SK-N-SH treated with all-trans-retinoic acid at 6 μM for 48 hours (cell line): ENCODE results near the gene CACNB3.

ENCODE experiments used
- ATAC-seq: fragments of 200-7000 bp; cut with Tn5 transposase; 3 replicates; pipeline ENCODE4 v1.9.1; 2020; ENCODE audit warnings: mild to moderate bottlenecking, moderate library complexity
- ARNTL ChIP-seq: fragments of 450-650 bp; formaldehyde crosslinking; IDR thresholded peaks from 2 replicates; pipeline ENCODE4 v1.5.0; 2020; ENCODE audit warnings: low read depth, mild to moderate bottlenecking, moderate library complexity, borderline replicate concordance
- CSDC2 ChIP-seq: fragments of 250-450 bp; sonication (Bioruptor Pico); IDR thresholded peaks from 2 replicates; pipeline ENCODE4 v1.5.0; 2020; ENCODE audit warnings: mild to moderate bottlenecking, moderate library complexity
- ESRRG ChIP-seq: fragments of 250-450 bp; sonication (Bioruptor Pico); IDR thresholded peaks from 2 replicates; pipeline ENCODE4 v1.6.1; 2021; ENCODE audit warnings: mild to moderate bottlenecking
- GLIS3 ChIP-seq: fragments of 250-450 bp; sonication (Bioruptor Pico); IDR thresholded peaks from 2 replicates; pipeline ENCODE4 v1.5.0; 2020; ENCODE audit warnings: mild to moderate bottlenecking, moderate library complexity
- ISL1 ChIP-seq: fragments of 250-450 bp; sonication (Bioruptor Pico); IDR thresholded peaks from 2 replicates; pipeline ENCODE4 v2.1.2; 2022; ENCODE audit warnings: mild to moderate bottlenecking, moderate library complexity
- PPARA ChIP-seq: fragments of 250-450 bp; sonication (Bioruptor Pico); IDR thresholded peaks from 2 replicates; pipeline ENCODE4 v1.5.0; 2020; ENCODE audit warnings: mild to moderate bottlenecking, borderline replicate concordance
- SNAI2 ChIP-seq: fragments of 250-450 bp; sonication (Bioruptor Pico); IDR thresholded peaks from 2 replicates; pipeline ENCODE4 v1.5.0; 2020; ENCODE audit warnings: mild to moderate bottlenecking, moderate library complexity
- TOX ChIP-seq: fragments of 250-450 bp; sonication (Bioruptor Pico); IDR thresholded peaks from 2 replicates; pipeline ENCODE4 v1.8.0; 2021; ENCODE audit warnings: mild to moderate bottlenecking, moderate library complexity, borderline replicate concordance
- ZFP3 ChIP-seq: fragments of 250-450 bp; sonication (Bioruptor Pico); IDR thresholded peaks from 2 replicates; pipeline ENCODE4 v1.5.0; 2020; ENCODE audit warnings: mild to moderate bottlenecking, moderate library complexity
- ZNF565 ChIP-seq: fragments of 450-650 bp; formaldehyde crosslinking; conservative IDR thresholded peaks from 2 replicates; pipeline ENCODE4 v1.5.0; 2020; ENCODE audit warnings: low read depth, mild to moderate bottlenecking, moderate library complexity
- ZNF70 ChIP-seq: fragments of 450-650 bp; formaldehyde crosslinking; IDR thresholded peaks from 2 replicates; pipeline ENCODE4 v1.5.0; 2020; ENCODE audit warnings: mild to moderate bottlenecking, moderate library complexity
- ZNF8 ChIP-seq: fragments of 450-650 bp; formaldehyde crosslinking; IDR thresholded peaks from 2 replicates; pipeline ENCODE4 v1.5.0; 2020; ENCODE audit warnings: mild to moderate bottlenecking, moderate library complexity
- TF ChIP-seq, protein P1 (sequence below): fragments of 250-450 bp; sonication (Bioruptor Pico); IDR thresholded peaks from 2 replicates; pipeline ENCODE4 v1.5.0; 2020; ENCODE audit warnings: mild to moderate bottlenecking, moderate library complexity
- TF ChIP-seq, protein P2 (sequence below): fragments of 250-450 bp; sonication (Bioruptor Pico); IDR thresholded peaks from 2 replicates; pipeline ENCODE4 v1.5.1; 2020; ENCODE audit warnings: low read depth, mild to moderate bottlenecking, moderate library complexity

CACNB3 gene

DNA sequence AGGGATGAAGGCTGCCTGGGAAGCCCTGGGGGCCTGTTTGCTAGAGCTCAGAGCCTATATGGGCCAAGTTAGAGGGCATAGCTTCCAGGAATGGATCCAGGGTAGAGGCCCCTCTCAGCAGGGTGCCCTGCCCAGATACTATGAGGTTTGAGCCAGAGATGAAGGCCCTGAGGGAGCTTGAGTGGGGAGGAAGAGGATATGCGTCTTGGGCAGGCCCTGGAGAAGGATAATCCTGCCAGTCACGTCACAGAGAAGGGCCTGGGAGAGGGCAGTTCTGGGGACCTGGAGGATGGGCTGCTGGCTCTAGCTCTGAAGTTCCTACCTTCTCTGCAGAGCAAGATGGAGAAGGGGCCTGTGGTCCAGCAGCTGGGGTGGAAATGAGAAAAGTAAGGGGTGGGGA is 5.9 kb upstream of the CACNB3 start:
- no peak for TF ChIP-seq ISL1 (CRISPR knock-in tag)
- no peak for TF ChIP-seq ARNTL (CRISPR knock-in tag)
- no peak for TF ChIP-seq ZNF8 (CRISPR knock-in tag)
- no peak for TF ChIP-seq GLIS3
- TF ChIP-seq, protein P1, sequence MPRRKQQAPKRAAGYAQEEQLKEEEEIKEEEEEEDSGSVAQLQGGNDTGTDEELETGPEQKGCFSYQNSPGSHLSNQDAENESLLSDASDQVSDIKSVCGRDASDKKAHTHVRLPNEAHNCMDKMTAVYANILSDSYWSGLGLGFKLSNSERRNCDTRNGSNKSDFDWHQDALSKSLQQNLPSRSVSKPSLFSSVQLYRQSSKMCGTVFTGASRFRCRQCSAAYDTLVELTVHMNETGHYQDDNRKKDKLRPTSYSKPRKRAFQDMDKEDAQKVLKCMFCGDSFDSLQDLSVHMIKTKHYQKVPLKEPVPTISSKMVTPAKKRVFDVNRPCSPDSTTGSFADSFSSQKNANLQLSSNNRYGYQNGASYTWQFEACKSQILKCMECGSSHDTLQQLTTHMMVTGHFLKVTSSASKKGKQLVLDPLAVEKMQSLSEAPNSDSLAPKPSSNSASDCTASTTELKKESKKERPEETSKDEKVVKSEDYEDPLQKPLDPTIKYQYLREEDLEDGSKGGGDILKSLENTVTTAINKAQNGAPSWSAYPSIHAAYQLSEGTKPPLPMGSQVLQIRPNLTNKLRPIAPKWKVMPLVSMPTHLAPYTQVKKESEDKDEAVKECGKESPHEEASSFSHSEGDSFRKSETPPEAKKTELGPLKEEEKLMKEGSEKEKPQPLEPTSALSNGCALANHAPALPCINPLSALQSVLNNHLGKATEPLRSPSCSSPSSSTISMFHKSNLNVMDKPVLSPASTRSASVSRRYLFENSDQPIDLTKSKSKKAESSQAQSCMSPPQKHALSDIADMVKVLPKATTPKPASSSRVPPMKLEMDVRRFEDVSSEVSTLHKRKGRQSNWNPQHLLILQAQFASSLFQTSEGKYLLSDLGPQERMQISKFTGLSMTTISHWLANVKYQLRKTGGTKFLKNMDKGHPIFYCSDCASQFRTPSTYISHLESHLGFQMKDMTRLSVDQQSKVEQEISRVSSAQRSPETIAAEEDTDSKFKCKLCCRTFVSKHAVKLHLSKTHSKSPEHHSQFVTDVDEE (CRISPR knock-in tag), result no peak
- no peak for TF ChIP-seq TOX (CRISPR knock-in tag)
- TF ChIP-seq ZFP3 (CRISPR knock-in tag), result no peak
- no peak for TF ChIP-seq PPARA (CRISPR knock-in tag)
- no peak for ATAC-seq

DNA sequence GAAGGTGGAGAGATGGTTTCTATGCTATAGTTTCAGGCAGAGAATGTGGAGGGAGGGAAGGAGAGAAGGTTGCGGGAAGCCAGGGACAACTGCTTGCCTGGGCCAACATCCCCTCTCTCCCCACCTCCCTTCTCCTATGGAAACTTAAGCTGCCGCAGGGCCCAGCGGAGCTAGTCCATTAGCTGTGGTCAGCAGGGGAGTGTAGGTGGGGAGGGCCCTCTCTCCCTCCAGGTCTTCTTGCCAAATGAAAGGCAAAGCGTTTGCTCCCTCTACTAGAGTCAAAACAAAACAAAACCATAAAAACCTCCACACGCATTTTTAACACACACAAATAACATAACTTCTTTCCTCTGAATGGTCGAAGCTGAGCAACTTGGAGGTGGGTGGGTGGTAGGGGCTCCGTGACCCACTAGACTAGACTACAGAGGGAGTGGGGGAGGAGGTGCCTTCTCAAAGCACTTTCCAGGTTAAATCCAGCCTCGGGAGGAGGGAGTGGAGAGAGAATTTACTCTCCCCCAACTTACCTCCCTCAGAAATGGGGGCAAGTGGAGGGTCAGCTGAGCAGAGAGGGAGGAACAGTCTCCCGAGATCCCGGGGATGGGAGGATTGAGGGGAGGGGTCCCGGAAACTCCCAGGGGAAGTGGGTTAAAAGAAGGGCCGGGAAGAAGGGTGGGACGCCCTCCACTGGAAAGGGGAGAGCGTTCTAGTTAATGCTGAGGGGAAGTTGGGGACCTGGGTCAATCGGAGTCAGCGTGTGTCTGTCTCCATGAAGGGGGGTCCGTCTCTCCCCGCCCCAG is 4.6 kb upstream of the CACNB3 start:
- ATAC-seq, result no peak
- TF ChIP-seq ESRRG (CRISPR knock-in tag), result no peak
- TF ChIP-seq, protein P1 (CRISPR knock-in tag), result no peak
- TF ChIP-seq, protein P2, sequence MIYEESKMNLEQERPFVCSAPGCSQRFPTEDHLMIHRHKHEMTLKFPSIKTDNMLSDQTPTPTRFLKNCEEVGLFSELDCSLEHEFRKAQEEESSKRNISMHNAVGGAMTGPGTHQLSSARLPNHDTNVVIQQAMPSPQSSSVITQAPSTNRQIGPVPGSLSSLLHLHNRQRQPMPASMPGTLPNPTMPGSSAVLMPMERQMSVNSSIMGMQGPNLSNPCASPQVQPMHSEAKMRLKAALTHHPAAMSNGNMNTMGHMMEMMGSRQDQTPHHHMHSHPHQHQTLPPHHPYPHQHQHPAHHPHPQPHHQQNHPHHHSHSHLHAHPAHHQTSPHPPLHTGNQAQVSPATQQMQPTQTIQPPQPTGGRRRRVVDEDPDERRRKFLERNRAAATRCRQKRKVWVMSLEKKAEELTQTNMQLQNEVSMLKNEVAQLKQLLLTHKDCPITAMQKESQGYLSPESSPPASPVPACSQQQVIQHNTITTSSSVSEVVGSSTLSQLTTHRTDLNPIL (CRISPR knock-in tag), result no peak
- TF ChIP-seq ARNTL (CRISPR knock-in tag), result no peak
- no peak for TF ChIP-seq CSDC2

DNA sequence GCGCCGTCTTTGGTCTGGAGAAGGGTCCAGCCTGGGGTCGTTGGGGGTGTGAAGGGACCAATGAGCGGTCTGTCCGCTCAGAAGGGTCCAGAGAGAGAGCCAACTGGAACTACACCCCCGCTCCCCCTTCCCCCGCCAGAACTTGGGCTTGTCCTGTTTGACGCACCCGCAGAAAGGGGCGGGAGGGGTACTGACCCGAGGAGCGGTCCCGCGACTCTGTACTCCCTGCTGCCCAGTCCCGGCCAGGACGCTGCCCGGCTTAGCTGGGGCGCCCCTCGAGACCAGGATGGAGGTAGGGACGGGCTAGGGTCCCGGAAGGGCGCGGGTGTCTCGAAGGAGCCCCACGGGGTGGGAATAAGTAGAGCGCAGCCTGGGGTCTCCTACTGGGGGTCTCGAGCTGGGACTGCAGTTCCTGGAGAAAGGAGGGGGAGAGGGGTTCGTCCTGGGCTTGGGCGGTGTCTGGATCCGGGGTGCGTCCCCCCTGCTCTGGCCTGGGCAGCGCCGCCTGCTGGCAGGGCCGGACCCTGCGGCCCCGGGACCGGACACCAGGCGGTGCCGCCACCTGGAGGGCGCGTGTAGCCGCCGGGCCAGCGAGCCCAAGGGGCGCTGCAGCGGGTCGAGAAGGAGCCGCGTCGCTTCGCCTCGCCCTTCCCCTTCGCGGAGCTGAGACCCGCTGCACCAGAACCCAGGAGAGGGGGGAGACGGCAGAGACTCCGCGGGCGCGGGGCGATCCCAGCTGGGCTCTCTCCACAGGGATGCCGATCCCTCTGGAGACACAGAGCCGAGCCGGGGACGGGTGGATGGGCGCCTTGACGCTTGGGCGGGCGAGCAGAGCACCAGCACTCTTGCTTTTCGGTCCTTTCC is 3.8 kb upstream of the CACNB3 start:
- ATAC-seq, result peak; percentile 82

DNA sequence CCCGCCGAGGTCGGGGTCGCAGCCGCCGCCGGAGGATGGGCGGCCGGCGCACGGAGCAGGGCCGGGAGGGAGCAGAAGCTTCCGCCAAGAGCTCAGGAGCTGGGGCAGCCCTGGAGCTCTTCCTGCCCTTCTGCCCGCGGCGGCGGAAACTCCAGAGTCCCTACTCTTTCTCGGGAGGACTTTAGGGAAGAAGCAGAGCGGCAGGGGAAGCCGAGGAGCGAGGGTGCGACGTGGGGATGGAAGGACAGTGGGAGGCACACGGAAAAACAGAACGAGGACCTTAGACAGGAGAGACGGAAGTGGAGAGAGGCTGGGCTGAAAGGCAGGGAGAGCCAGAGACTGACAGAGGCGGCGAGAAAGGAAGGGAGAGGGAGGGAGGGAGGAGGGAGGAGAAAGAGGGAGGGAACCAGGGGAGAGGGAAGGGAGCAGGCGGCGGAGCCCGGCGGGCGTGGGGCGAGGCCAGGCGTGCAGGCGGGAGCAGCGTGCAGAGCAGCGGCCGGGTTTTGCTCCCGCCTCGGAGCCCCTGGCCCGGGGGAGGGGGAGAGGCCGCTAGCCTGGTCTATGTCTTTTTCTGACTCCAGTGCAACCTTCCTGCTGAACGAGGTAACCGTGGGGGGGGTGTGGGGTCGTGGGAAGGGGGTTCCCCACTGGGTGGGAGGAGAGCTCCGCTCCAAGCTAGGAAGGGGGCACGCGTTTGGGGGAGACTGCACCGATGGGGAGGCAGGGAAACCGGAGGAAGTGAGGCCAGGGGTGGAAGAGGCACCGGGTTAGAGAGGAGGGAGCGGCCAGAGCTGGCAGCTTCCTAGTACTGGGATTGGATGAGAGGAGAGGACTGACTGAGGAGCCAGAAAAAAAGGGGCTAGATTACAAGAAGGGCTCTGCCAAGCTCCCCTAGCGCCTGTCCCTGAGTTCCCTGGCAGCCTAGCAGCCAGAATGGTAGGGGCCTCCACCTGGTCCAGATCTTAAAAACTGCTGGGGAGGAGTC is 2.9 kb upstream of the CACNB3 start:
- TF ChIP-seq, protein P1 (CRISPR knock-in tag), result no peak
- TF ChIP-seq CSDC2 (no peak), ZNF70 (CRISPR knock-in tag) (no peak), ZNF565 (CRISPR knock-in tag) (no peak), SNAI2 (no peak)
- peak; percentile 79 for ATAC-seq

More for the DNA sequence above, 3.8 kb upstream of the CACNB3 start:
- TF ChIP-seq CSDC2 (0 out of 2 replicates have a peak, but pooled peaks have one; percentile 35), ZNF565 (CRISPR knock-in tag) (no peak)
- TF ChIP-seq, all 23 proteins: peak for 1
